ENCODE data around the gene MCU.

The MCU gene

DNA sequence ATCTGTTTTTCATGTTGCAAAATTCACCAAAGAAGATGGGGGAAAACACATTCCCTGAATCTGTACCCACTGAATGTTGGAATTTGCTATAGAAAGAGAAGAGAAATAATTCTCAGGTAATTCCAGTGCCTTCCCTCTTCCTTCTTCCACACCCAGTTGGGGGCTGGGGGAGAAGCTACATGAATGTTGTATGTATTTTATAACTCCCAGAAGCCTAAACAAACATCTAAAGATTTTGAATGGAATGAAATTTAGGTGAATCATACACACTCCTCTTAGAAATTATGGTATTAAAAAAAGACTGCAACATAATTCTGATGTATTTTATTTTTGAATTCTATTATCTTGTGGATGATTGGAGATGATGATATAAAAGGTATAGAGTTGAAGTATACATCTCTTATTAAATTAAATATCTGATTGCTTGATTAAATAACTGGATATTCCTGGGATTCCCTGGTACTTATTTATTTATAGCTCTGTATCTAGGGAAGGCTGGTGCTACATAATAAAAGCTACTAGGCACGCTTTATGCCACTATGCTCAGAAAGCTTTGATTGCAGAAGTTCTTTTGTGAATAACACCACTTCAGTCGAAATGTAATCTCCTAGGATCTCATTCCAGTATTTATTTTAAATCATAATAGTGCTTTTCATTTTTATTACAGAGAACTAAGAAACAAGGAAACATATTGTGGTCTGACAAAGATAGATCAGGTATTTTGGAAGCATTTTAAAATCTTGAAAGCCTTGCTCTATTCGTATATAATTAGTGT, 98.5 kb downstream of the MCU start:
- TF ChIP-seq, protein P1, sequence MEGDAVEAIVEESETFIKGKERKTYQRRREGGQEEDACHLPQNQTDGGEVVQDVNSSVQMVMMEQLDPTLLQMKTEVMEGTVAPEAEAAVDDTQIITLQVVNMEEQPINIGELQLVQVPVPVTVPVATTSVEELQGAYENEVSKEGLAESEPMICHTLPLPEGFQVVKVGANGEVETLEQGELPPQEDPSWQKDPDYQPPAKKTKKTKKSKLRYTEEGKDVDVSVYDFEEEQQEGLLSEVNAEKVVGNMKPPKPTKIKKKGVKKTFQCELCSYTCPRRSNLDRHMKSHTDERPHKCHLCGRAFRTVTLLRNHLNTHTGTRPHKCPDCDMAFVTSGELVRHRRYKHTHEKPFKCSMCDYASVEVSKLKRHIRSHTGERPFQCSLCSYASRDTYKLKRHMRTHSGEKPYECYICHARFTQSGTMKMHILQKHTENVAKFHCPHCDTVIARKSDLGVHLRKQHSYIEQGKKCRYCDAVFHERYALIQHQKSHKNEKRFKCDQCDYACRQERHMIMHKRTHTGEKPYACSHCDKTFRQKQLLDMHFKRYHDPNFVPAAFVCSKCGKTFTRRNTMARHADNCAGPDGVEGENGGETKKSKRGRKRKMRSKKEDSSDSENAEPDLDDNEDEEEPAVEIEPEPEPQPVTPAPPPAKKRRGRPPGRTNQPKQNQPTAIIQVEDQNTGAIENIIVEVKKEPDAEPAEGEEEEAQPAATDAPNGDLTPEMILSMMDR (IDR thresholded peaks at IDR 0.05; ENCODE audit: low read length, missing control alignments), result no peak
- DNase-seq (ENCODE audit: low read depth), result no peak

DNA sequence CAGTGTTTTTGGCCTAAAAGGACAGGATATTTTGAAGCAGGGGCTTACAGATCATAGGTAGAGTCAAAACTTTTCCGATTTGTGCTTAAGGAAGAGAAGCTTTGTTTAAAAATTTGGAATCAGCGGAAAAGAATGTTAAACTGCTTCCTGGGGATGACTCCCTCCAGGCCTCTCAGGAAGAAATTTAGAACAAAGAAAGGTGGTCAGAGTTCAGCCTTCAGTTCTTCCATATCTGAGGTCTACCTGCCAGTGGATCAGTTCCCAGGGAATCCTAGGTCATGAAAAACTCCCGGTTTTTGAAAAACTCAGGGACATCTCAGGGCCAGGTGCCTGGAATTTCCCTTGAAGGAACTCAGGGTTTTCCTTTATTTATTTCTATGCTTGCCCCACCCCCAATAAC, 100.3 kb downstream of the MCU start:
- TF ChIP-seq, protein P1 (IDR thresholded peaks at IDR 0.05; ENCODE audit: low read length, missing control alignments), result no peak
- no peak overlapping the region for H3K4me3 ChIP-seq (replicated peaks; ENCODE audit: low read depth, low read length)
- peak; percentile 8 for DNase-seq (ENCODE audit: low read depth)

More for the DNA sequence above, 98.5 kb downstream of the MCU start:
- no peak overlapping the region for H3K4me3 ChIP-seq (replicated peaks; ENCODE audit: low read depth, low read length)

DNA sequence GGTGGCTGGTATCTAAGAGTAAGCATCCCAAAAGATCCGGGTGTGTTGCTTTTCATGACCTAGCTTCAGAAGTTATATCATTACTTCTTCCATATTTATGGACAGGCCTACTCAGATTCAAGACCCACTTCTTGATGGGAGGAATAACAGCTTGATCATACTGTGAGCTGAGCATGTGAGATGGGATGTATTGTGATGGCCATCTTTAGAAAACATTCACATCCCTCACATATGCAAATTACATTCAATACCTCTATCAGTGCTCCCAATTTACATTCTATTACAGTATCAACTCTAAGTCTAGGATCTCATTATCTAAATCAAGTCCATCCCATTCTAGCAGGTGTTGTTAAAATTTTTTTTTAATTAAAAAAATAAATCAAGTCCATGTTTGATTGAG, 101.8 kb downstream of the MCU start:
- TF ChIP-seq, protein P1 (IDR thresholded peaks at IDR 0.05; ENCODE audit: low read length, missing control alignments), result no peak

DNA sequence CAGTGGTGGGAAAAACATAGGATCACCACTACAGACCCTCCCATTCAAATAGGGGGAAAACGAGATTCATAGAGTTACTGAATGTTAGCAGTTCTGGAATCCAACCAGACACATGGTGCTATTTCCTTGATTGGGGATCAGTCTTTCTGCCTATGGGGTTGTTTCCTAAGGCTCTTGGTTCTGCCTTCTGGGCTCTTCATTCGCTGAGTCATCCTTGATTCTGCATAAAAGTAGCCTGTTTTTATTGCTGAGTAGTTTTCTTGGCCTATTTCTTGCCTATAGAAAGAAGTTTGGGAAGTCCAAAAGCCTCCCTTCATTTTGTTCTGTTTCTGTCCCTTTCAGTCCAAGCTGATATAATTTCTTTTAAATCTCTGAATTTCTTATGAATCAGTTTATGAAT, 102.3 kb downstream of the MCU start:
- peak; percentile 44 for DNase-seq (ENCODE audit: low read depth)
- H3K4me3 ChIP-seq (replicated peaks; ENCODE audit: low read depth, low read length), result no peak overlapping the region
- TF ChIP-seq, protein P1 (IDR thresholded peaks at IDR 0.05; ENCODE audit: low read length, missing control alignments), result no peak

More for the DNA sequence above, 101.8 kb downstream of the MCU start:
- no peak overlapping the region for H3K4me3 ChIP-seq (replicated peaks; ENCODE audit: low read depth, low read length)
- no peak for DNase-seq (ENCODE audit: low read depth)

DNA sequence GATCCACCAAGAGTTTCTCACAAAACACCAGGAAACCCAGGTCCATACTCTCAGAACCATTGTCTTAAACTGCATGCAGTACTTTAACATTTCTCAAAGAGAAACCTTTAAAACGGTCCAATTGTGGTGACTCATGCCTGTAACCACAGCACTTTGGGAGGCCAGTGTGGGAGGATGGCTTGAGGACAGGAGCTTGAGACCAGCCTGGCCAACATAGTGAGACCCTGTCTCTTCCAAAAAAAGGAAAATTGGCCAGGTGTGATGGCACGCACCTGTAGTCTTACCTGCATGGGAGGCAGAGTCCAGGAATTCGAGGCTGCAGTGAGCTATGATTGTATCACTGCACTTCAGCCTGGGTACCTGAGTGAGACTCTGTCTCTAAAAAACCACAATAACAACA, 104.1 kb downstream of the MCU start:
- peak; percentile 48 for DNase-seq (ENCODE audit: low read depth)
- TF ChIP-seq, protein P1 (IDR thresholded peaks at IDR 0.05; ENCODE audit: low read length, missing control alignments), result no peak
- H3K4me3 ChIP-seq (replicated peaks; ENCODE audit: low read depth, low read length), result no peak overlapping the region

DNA sequence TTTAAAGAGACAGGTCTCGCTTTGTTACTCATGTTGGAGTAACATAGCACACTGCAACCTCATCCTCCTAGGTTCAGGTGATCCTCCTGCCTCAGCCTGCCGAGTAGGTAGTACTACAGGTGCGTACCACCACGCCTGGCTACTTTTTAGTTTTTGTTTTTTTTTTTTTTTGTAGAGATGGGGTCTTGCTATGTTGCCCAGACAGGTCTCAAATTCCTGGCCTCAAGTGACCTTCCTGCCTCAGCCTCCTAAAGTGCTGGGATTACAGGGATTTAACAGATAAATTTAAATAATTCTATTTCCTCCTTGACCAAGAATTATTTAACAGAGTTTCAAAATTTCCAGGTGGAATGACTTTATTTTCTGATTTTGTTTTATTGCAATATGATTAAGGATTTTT, 104.6 kb downstream of the MCU start:
- no peak overlapping the region for H3K4me3 ChIP-seq (replicated peaks; ENCODE audit: low read depth, low read length)
- TF ChIP-seq, protein P1 (IDR thresholded peaks at IDR 0.05; ENCODE audit: low read length, missing control alignments), result no peak
- DNase-seq (ENCODE audit: low read depth), result no peak

All from fibroblast of pulmonary artery (primary cell).